ENCODE measurements around the gene DUSP1.

DNA sequence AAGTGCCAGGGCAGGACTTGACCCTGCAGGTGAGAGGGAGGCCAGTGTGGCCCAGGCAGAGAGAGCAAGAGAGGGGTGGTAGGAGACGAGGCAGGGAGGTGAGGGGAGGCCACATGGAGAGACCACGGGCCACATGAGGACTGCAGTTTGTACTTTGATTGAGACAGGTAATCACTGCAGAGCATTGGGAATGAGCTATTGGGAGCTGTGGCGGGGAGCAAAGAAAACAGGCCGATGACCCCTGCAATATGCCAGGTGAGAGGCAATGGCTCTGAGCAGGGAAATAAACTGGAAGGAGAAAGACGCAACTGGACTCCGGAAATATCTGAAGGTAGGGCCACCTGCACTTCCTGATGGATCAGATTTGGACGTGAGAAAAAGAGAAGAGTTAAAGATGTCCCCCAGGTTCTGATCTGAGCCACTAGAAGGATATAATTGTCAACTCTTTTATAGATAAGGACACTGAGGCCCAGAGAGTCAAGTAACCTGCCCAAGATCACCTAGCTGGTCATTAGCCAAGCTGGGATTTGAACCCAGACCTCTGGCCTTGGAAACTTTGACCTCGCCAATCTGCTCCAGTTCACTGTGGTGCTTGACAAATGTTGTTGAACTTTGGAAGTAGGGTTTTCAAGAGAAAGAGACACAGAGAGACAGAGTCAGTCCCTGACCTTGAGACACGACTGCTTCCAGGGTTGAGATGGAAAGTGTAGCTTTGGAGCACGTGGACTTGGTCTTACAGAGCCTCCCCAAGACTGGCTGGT, 42.3 kb downstream of the DUSP1 start:
- TF ChIP-seq, protein P1, sequence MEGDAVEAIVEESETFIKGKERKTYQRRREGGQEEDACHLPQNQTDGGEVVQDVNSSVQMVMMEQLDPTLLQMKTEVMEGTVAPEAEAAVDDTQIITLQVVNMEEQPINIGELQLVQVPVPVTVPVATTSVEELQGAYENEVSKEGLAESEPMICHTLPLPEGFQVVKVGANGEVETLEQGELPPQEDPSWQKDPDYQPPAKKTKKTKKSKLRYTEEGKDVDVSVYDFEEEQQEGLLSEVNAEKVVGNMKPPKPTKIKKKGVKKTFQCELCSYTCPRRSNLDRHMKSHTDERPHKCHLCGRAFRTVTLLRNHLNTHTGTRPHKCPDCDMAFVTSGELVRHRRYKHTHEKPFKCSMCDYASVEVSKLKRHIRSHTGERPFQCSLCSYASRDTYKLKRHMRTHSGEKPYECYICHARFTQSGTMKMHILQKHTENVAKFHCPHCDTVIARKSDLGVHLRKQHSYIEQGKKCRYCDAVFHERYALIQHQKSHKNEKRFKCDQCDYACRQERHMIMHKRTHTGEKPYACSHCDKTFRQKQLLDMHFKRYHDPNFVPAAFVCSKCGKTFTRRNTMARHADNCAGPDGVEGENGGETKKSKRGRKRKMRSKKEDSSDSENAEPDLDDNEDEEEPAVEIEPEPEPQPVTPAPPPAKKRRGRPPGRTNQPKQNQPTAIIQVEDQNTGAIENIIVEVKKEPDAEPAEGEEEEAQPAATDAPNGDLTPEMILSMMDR (IDR thresholded peaks at IDR 0.05): no peak
- TF ChIP-seq POLR2A (IDR thresholded peaks at IDR 0.05): no peak
- TF ChIP-seq POLR2AphosphoS5 (IDR thresholded peaks at IDR 0.05): no peak

All from upper lobe of left lung (tissue), 4 donors.